Kidney epithelial cell (primary cell): ENCODE results near the gene CARMIL1. TPM values are rescaled to one million over a fixed set of nuclear protein-coding genes. Genes with fewer than 3 reads are reported as not detected.

Source experiments
- DNase-seq: peaks from one replicate; pipeline ENCODE4 v3.0.0-alpha.2; 2010; ENCODE audit warnings: low read depth
- H3K27me3 ChIP-seq: 2 replicates; pipeline ENCODE4 v1.6.0; 2011; ENCODE audit warnings: low read length; ENCODE audit not compliant: control insufficient read depth, insufficient read depth
- H3K36me3 ChIP-seq: 2 replicates; pipeline ENCODE4 v1.5.1; 2011; ENCODE audit warnings: low read length; ENCODE audit not compliant: control insufficient read depth, insufficient read depth
- H3K4me3 ChIP-seq: 2 replicates; pipeline ENCODE4 v1.5.1; 2011; ENCODE audit warnings: low read depth, mild to moderate bottlenecking, control low read depth, low read length
- total RNA-seq: library from RNA; depleted of rRNA; stranded (reverse); fragments of >200 nt; gene quantifications from 2 replicates; pipeline ENCODE4 v1.2.3, GENCODE V29; 2015
- TF ChIP-seq, protein P1 (sequence below): IDR thresholded peaks from 2 replicates; pipeline ENCODE4 v1.5.1; 2011; ENCODE audit warnings: mild to moderate bottlenecking, moderate library complexity, low read length, control low read depth, inconsistent platforms; ENCODE audit not compliant: insufficient read depth, poor library complexity, severe bottlenecking

CARMIL1 gene
- total RNA-seq, 1 donor from 2014 or later = 14.7 TPM

DNA sequence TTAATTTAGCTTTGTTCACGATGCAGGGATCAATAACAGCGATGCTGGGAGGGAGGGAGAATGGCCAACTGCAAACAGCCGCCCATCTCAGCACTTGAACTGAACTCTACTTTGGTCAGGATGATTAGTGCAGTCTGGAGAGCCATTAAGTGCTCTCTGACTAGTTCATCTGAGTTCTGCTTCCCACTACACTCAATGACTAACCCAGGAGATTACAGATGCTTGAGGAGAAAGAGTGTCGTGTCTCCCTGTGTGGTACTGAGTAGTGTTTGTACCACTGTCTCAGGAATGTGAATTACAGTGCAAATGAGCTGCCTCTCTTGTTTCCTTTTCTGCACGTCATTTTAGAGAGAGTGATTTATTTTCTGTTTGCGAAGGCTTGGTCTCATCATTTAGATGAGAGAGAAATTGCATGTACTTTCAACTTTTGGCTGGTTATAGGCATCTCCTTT is 23.5 kb downstream of the CARMIL1 start:
- Histone ChIP-seq H3K4me3 (no peak overlapping the region), H3K36me3 (no peaks in the 10 kb centered on the region), H3K27me3 (no peaks in the 10 kb centered on the region)
- TF ChIP-seq, protein P1, sequence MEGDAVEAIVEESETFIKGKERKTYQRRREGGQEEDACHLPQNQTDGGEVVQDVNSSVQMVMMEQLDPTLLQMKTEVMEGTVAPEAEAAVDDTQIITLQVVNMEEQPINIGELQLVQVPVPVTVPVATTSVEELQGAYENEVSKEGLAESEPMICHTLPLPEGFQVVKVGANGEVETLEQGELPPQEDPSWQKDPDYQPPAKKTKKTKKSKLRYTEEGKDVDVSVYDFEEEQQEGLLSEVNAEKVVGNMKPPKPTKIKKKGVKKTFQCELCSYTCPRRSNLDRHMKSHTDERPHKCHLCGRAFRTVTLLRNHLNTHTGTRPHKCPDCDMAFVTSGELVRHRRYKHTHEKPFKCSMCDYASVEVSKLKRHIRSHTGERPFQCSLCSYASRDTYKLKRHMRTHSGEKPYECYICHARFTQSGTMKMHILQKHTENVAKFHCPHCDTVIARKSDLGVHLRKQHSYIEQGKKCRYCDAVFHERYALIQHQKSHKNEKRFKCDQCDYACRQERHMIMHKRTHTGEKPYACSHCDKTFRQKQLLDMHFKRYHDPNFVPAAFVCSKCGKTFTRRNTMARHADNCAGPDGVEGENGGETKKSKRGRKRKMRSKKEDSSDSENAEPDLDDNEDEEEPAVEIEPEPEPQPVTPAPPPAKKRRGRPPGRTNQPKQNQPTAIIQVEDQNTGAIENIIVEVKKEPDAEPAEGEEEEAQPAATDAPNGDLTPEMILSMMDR = no peak
- DNase-seq = no peak

- no peak overlapping the region for H3K4me3 ChIP-seq
- H3K36me3 ChIP-seq = no peaks in the 10 kb centered on the region
- no peaks in the 10 kb centered on the region for H3K27me3 ChIP-seq
- TF ChIP-seq, protein P1 = no peak
- no peak for DNase-seq
Observed at GRCh38 chr6:25303254-25303653, 24.1 kb downstream of the CARMIL1 start.

DNA sequence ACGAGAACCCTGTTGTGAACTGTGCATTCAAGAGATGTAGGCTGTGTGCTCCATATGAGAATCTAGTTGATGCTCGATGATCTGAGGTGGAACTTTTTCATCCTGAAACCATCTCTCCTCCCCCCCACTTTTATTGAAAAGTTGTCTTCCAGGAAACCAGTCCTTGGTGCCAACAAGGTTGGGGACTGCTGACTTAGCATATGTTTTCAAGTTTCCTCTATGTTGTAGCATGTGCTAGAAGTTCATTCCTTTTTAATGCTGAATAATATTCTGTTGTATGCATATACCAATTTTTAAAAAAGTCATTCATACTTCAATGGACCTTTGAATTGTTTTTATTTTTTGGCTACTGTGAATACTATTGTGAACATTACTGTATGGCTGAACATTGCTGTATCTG is 27.2 kb downstream of the CARMIL1 start:
- no peaks in the 10 kb centered on the region for H3K36me3 ChIP-seq
- TF ChIP-seq, protein P1 = no peak
- DNase-seq = no peak
- H3K4me3 ChIP-seq = no peak overlapping the region
- H3K27me3 ChIP-seq = no peaks in the 10 kb centered on the region

DNA sequence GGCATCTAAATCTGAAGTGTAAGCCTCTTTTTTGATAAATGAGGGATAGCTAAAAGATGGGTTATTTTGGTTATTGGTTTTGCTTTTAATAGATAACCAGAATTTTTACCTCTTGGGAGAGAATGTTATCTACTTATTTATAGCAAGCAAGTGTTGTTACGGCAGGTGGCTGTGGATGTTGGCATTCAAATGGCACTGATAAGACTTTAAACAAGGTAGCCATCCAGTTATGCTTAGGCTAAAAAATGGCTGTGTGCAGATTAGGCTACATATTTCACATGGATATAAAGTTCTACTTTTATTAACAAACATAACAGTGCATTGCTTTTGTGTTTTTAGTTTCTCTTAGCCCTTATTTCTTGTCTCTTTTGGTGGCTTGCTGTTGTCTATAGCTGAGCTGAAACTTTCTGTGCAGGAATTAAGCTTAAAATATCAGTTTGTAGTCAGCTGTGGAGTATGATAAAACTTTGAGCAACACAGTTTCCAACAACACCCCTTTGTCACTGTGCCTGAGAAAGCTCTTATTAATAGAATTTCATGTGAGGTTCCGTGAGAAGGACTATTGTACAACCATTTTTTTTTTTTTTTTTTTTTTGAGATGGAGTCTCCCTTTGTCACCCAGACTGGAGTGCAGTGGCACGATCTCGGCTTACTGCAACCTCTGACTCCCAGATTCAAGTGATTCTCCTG is 28.8 kb downstream of the CARMIL1 start:
- DNase-seq = no peak
- H3K36me3 ChIP-seq = no peaks in the 10 kb centered on the region
- no peak overlapping the region for H3K4me3 ChIP-seq
- H3K27me3 ChIP-seq = no peaks in the 10 kb centered on the region
- TF ChIP-seq, protein P1 = no peak

GRCh38 chr6:25309886-25310285 is 30.7 kb downstream of the CARMIL1 start:
- H3K4me3 ChIP-seq = no peak overlapping the region
- no peaks in the 10 kb centered on the region for H3K27me3 ChIP-seq
- no peaks in the 10 kb centered on the region for H3K36me3 ChIP-seq
- TF ChIP-seq, protein P1 = no peak
- no peak for DNase-seq

DNA sequence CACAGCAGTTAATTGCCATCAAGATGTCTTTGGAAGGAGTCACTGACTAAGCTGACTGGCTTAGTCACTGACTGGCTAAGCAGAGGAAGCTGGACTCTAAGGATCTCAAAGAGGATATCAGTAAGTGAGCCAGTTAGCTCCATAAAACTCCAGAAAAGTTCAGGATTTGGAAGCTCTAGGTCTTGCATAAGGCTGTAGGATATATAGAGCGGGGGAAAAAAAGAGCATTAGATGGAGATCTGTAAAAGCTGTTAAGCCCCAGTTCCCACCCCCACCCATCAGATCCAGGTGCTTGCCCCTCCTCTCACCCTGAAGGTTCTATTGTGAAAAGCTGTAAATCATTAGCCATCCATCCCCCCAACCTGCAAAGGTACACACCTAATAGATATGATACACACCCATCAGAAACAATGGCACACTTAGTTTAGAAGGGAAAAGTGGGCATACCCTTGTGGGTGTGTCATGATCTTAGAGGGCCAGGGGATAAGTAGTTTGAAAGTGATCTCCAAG is 32.2 kb downstream of the CARMIL1 start:
- peak; percentile 45 for DNase-seq
- no peaks in the 10 kb centered on the region for H3K27me3 ChIP-seq
- no peaks in the 10 kb centered on the region for H3K36me3 ChIP-seq
- no peak overlapping the region for H3K4me3 ChIP-seq
- TF ChIP-seq, protein P1 = no peak
